MCF 10A (cell line): ENCODE measurements around the gene FGF14. TPM values are rescaled to one million over a fixed set of nuclear protein-coding genes. Genes with fewer than 3 reads are reported as not detected.

ENCODE experiments used
- BruUV-seq: library from RNA; stranded (reverse); fragments of 400-500 nt; replicated peaks from 2 replicates; lab custom pipeline; 2021; lab: Mats Ljungman, UMichigan
- CTCF ChIA-PET: fragments of 300-600 bp; sonication (Branson Sonifier 250); formaldehyde crosslinking; extraction: SDS; loops from one replicate; lab custom pipeline; 2021; ENCODE audit warnings: antibody characterized with exemption, inconsistent platforms; lab: Yijun Ruan, JAX
- POLR2A ChIA-PET: fragments of 300-600, 350-650 bp; sonication (Branson Sonifier 250); formaldehyde crosslinking; extraction: SDS; loops from one replicate; lab custom pipeline; 2020; ENCODE audit warnings: antibody characterized with exemption, inconsistent platforms; lab: Yijun Ruan, JAX
- DNase-seq: peaks from one replicate; pipeline ENCODE4 v3.0.0-alpha.2; 2018; ENCODE audit not compliant: unreplicated experiment
- H3K27ac Mint-ChIP-seq: one replicate; pipeline ENCODE4 v1.8.0; 2022; ENCODE audit warnings: mild to moderate bottlenecking, low read depth, mixed read lengths; ENCODE audit not compliant: unreplicated experiment
- H3K27me3 Mint-ChIP-seq: one replicate; pipeline ENCODE4 v1.8.0; 2022; ENCODE audit warnings: mixed read lengths; ENCODE audit not compliant: insufficient read depth, unreplicated experiment
- H3K36me3 Mint-ChIP-seq: one replicate; pipeline ENCODE4 v1.8.0; 2022; ENCODE audit warnings: mild to moderate bottlenecking, moderate library complexity, mixed read lengths; ENCODE audit not compliant: insufficient read depth, unreplicated experiment
- H3K4me1 Mint-ChIP-seq: one replicate; pipeline ENCODE4 v1.8.0; 2022; ENCODE audit warnings: mixed read lengths; ENCODE audit not compliant: insufficient read depth, unreplicated experiment
- H3K4me3 Mint-ChIP-seq: one replicate; pipeline ENCODE4 v1.8.0; 2022; ENCODE audit warnings: mild to moderate bottlenecking, moderate library complexity, mixed read lengths; ENCODE audit not compliant: unreplicated experiment
- H3K9me3 Mint-ChIP-seq: one replicate; pipeline ENCODE4 v1.8.0; 2022; ENCODE audit warnings: mixed read lengths; ENCODE audit not compliant: unreplicated experiment
- CTCF ChIP-seq: fragments of 200-600 bp; IDR thresholded peaks from one replicate; pipeline ENCODE4 v1.8.0; 2022; ENCODE audit warnings: antibody characterized with exemption, mild to moderate bottlenecking; ENCODE audit not compliant: unreplicated experiment
- intact Hi-C: fragments of 100-400 bp; cut with micrococcal nuclease; formaldehyde crosslinking; loops from 2 replicates; pipeline ENCODE4 v1.14.1; 2022
- total RNA-seq: library from RNA; stranded (reverse); gene quantifications from 2 replicates; pipeline ENCODE4 v1.2.3, GENCODE V29; 2022

The FGF14 gene
- total RNA-seq, 1 experiment from 2014 or later, result not detected

DNA sequence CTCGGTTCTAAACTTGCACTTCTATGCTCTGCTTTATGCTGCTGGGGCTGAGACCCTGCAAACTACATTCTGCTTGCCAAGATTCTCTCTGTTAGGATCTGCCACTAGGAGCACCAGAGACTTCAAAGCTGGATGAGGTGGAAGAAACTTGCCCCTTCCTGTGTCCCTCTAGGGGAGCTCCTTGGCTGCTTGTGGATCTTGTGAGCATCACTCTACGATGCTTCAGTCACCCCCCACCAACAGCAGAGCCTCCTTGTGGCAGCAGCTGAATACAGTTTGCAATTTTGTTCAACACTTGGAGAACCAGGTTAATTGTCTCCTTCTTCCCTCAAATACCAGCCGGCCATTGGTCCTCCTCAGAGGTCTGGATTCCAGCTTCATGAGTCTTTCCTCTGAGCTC, 310.6 kb downstream of the FGF14 start:
- ChIA-PET POLR2A (no interaction called here), CTCF (interaction anchor here (0.5 to 3.8 kb wide), 10 partner anchors 9 to 946 kb away, joined by 3 to 21 read pairs (median 4); no protein-coding TSS in a partner anchor)
- intact Hi-C loops, result no loop called here
- Mint-ChIP-seq H3K4me3 (no peak overlapping the region), H3K27me3 (no peaks in the 10 kb centered on the region), H3K9me3 (peaks cover 11% of the 10 kb centered on the region), H3K27ac (no peak overlapping the region), H3K36me3 (no peaks in the 10 kb centered on the region), H3K4me1 (peaks cover 8% of the 10 kb centered on the region)
- no peak for TF ChIP-seq CTCF
- BruUV-seq, result no TSS peak
- DNase-seq, result peak; percentile 18

- ChIA-PET CTCF (interaction anchor here (1.3 to 3.8 kb wide), 4 partner anchors 10 to 465 kb away, joined by 3 to 21 read pairs (median 6); no protein-coding TSS in a partner anchor), POLR2A (no interaction called here)
- DNase-seq, result no peak
- Mint-ChIP-seq H3K9me3 (peaks cover 11% of the 10 kb centered on the region), H3K4me3 (no peak overlapping the region), H3K4me1 (peaks cover 8% of the 10 kb centered on the region), H3K27me3 (no peaks in the 10 kb centered on the region), H3K36me3 (no peaks in the 10 kb centered on the region), H3K27ac (no peak overlapping the region)
- intact Hi-C loops, result no loop called here
- no TSS peak for BruUV-seq
- no peak for TF ChIP-seq CTCF
Observed at GRCh38 chr13:102090532-102090931, 311.3 kb downstream of the FGF14 start.

- BruUV-seq, result no TSS peak
- intact Hi-C loops, result loop anchor here (2.0 to 5.0 kb wide), 2 partner anchors 147 to 468 kb away; no protein-coding TSS in a partner anchor
- ChIA-PET POLR2A (interaction anchor here (0.7 kb wide), 1 partner anchor 37 kb away, joined by 3 read pairs; no protein-coding TSS in a partner anchor), CTCF (interaction anchor here (0.6 to 3.8 kb wide), 13 partner anchors 10 to 466 kb away, joined by 3 to 21 read pairs (median 3); no protein-coding TSS in a partner anchor)
- DNase-seq, result no peak
- H3K36me3 Mint-ChIP-seq, result no peaks in the 10 kb centered on the region
- H3K4me1 Mint-ChIP-seq, result peaks cover 8% of the 10 kb centered on the region
- no peak overlapping the region for H3K4me3 Mint-ChIP-seq
- no peak for TF ChIP-seq CTCF
- H3K9me3 Mint-ChIP-seq, result peaks cover 11% of the 10 kb centered on the region
- H3K27me3 Mint-ChIP-seq, result no peaks in the 10 kb centered on the region
- H3K27ac Mint-ChIP-seq, result no peak overlapping the region
Observed at GRCh38 chr13:102089722-102090121, 312.1 kb downstream of the FGF14 start.

GRCh38 chr13:102089177-102089576, 312.7 kb downstream of the FGF14 start:
- Mint-ChIP-seq H3K36me3 (no peaks in the 10 kb centered on the region), H3K27ac (no peak overlapping the region), H3K4me1 (peaks cover 8% of the 10 kb centered on the region), H3K4me3 (no peak overlapping the region), H3K9me3 (peaks cover 10% of the 10 kb centered on the region), H3K27me3 (no peaks in the 10 kb centered on the region)
- POLR2A ChIA-PET, result interaction anchor here (0.7 kb wide), 1 partner anchor 38 kb away, joined by 3 read pairs; no protein-coding TSS in a partner anchor
- TF ChIP-seq CTCF, result peak; percentile 34
- intact Hi-C loops, result loop anchor here (2.0 to 5.0 kb wide), 2 partner anchors 146 to 468 kb away; no protein-coding TSS in a partner anchor
- DNase-seq, result peak; percentile 17
- CTCF ChIA-PET, result interaction anchor here (0.6 to 3.8 kb wide), 14 partner anchors 10 to 1436 kb away, joined by 3 to 21 read pairs (median 3); no protein-coding TSS in a partner anchor
- no TSS peak for BruUV-seq
